DMS53 (cell line): Measurements from ENCODE around the gene GALNT9.

Experiments
- DNase-seq: peaks from one replicate; lab custom pipeline; 2025; lab: John Stamatoyannopoulos, UW

GALNT9 gene

DNA sequence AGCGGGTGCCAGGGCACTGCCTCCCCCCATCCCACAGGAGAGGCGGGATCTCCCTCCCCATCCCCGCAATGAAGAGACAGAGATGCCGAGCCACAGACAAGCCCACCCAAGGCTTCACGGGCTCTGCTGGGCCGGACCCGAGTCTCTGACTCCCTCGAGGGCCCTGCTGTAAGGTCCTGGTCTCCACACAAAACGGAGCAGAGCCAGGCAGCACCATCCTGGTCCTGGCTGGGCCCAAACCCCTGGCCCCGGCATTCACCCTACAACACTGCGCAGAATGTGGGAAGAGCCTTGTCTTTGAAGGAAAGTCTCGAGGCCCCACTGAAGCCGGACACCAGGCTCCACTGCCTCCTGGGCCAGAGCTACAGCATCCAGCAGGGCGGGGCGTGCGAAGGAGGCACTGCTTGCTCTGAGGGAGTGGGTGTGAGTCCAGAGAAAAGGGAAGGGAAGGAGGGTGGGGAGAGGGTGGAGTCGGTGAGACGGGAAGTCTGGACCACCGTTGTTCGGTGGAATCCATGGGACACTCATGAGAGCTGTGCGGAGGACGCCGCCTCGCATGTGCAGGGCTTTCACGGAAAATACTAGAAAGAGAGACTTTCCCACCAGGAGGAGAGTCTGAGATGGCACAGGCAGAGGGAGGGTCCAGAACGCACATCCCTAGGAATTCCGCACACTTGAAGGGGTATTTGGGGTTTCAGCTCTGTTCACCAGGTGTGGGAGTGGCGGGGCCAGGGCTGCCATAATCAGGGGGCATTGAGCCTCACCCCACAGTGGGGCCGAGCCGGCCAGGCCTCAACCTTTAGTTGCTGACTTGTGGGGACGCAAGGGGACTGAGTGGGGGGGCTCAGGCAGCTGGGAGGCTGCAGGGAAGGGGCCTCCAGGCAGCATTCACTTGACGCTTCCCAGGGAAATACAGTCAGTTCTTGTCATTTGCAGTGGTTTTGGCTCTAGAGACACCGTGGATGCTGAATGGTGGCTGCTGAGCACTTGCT is 36.8 kb downstream of the GALNT9 start:
- no peak for DNase-seq

- no peak for DNase-seq
Observed at GRCh38 chr12:132291402-132292175, 37.8 kb downstream of the GALNT9 start.

DNA sequence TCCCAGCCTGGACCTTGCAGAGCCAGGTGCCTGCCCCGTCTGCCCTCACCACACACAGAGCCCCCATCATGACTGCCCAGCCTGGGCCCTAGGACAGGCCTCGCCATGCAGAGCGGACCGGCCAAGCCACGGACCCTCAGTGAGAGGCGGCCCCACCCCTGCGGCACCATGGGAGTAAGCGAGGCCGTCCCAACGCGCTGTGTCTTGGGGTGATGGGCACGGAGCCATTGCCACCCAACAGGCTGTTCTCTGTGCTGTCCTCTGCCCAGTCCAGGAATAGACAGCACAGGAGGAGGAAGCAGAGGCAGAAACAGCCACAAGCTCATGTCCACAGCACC is 39.2 kb downstream of the GALNT9 start:
- no peak for DNase-seq

- no peak for DNase-seq
Observed at GRCh38 chr12:132289356-132290202, 39.8 kb downstream of the GALNT9 start.

- no peak for DNase-seq
Observed at GRCh38 chr12:132288516-132289215, 40.7 kb downstream of the GALNT9 start.

- peak; percentile 33 for DNase-seq
Observed at GRCh38 chr12:132287391-132288238, 41.8 kb downstream of the GALNT9 start.

GRCh38 chr12:132286912-132287311 is 42.5 kb downstream of the GALNT9 start:
- peak; percentile 57 for DNase-seq

- peak; percentile 13 for DNase-seq
Observed at GRCh38 chr12:132285991-132286681, 43.3 kb downstream of the GALNT9 start.

DNA sequence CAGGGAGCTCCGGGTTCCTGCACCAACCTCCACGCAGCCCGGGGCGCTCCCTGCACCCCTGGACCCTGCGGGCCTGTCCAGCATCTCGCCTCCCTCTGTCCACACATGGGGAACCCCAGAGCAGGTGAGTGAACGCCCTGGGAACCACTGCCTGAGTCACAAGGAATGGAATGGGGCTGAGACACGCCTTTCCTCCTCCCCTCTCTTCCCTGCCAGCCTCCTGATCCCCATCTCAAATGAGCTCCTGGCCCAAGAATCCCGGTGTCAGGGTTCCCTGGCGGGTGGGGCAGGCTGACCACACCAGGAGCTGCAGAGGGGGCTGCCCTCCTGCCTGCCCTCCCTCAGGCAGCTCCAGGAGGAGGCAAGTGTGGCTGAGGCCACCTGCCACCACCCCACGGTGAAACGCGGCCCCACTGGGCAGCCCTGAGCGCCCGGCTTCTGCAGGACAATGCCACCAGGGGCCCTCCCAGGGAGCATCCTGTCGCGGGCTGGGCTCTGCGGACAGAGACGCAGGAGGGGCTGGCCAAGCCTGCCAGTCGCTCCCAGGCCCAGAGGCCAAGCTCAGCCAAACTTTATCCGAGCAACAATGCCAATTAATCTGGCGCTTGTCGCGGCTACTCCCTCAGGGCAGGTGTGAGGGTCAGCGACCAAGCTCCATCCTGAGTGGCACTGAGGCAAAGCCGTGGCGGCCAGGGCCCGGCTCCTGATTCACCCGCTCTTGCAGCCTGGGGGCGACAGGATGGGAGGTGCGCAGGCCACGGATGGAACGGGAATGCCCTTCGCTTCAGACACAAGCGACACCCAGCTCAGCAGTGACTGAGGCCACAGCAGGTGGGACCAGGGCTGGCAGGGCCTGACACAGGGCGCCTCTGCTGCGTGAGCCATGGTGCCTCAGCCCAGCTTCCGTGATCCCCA is 44.3 kb downstream of the GALNT9 start:
- no peak for DNase-seq

DNA sequence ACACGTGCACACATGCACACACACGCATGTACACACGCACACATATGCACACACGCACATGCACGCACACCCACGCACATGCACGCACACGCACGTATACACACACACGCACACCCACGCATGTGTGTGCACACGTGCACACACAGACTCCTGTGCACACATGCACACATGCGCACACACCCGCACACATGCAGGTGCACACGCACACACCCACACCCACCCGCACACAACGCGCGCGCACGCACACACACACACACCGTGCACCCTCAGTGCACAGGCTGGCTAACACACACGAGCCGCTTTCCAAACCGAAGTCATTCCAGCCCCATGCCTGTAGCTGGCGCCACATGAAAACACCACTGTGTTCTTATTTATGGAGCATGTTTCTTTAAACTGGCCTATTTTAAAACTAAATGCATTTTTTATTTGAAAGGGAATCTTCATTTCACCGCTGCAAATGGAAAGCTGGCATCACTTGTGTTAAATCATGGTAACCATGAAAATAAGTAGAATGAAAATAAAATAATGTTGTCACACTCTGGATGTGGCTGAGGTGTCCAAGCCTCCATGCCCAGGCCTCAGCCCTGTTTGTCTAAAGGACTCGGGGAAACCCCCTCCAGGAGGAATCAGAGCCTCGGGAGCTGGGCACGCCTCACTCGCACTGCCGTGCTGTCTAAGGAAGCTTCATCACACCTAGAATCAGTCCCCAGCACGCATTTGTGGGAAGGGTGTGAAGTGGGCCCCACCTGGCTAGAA is 45.1 kb downstream of the GALNT9 start:
- peak; percentile 14 for DNase-seq

DNA sequence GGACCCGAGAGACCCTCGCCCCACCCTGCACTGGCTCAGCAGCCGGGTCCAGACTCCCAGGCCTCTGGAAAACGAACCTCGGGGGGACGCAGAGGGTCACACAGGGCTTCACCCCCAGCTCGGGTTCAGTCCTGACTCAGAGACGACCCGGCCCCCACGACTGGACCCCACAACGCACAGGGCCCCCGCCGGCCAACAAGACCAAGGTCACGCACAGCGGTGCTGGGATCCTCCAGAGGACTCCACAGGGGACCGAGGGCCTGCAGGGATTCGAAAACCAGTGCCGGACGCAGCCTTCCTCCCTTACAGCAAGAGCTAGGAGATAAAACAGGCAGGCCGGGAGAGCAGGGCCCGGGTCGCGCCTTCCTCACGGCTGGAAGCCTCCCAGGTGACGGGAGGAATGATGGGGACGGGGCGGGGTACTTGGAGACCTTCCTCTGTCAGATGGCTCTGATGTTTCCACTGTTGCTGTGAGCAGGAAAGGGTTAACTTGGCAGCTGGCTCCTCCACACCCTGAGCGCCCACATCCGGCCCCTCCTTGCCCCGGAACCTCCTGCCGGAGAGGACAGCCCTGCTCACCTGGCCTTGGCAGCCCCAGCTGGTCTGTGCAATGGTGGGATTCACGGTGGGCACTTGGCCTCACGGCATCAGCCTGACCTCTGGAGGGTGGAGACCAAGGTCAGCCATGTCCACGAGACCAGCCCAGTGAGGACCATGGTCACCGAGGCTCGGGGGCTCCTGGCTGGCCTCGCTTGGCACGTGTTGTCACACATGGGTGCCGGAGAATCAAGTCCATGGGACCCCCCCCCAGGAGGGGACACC is 46.2 kb downstream of the GALNT9 start:
- DNase-seq = peak; percentile 16

GRCh38 chr12:132282031-132282949 is 47.1 kb downstream of the GALNT9 start:
- no peak for DNase-seq

GRCh38 chr12:132281038-132281437 is 48.4 kb downstream of the GALNT9 start:
- no peak for DNase-seq

DNA sequence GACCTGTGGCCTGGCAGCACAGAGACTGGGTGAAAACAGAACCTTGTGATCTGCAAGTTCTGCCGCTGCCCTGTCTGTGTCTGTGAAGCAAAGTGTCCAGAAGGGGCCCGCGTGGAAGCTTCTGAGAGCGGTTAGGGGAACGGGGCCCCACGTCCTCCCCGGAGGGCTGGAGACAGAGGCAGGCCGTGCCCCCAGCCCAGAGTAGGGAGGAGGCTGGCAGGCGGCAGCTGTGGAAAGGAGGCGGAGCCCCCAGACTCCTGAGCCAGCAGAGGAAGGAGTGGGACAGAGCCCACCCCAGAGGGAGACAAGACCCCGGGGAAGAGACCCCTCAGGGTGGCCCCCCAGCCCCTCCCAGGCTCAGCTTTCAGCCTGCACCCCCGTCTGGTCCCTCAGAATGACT is 49.0 kb downstream of the GALNT9 start:
- no peak for DNase-seq

GRCh38 chr12:132279930-132280329 is 49.5 kb downstream of the GALNT9 start:
- DNase-seq = peak; percentile 10
